Sigmoid colon (tissue), 7 donors: ENCODE data around the gene TNFRSF18. TPM values are rescaled to one million over a fixed set of nuclear protein-coding genes. Genes with fewer than 3 reads are reported as not detected.

Experiments
- DNase-seq: peaks from one replicate; pipeline ENCODE4 v3.0.0-alpha.2; 2019
- H3K27ac ChIP-seq, 4 donors: fragments of 200-600 bp; sonication (generic); one replicate each; pipeline ENCODE4 v1.5.1; 2016 to 2019; ENCODE audit warnings: mild to moderate bottlenecking in 1 of 4
- H3K27me3 ChIP-seq, 3 donors: fragments of 200-600 bp; sonication (generic); one replicate each; pipeline ENCODE4 v1.5.1; 2019; ENCODE audit warnings: mild to moderate bottlenecking in 1 of 3
- H3K36me3 ChIP-seq, 4 donors: fragments of 200-600 bp; sonication (generic); one replicate each; pipeline ENCODE4 v1.5.1; 2016 to 2019
- H3K4me1 ChIP-seq, 4 donors: fragments of 200-600 bp; sonication (generic); one replicate each; pipeline ENCODE4 v1.5.1; 2017 to 2019
- H3K4me3 ChIP-seq, 4 donors: fragments of 200-600 bp; sonication (generic); one replicate each; pipeline ENCODE4 v1.5.1; 2017 to 2019; ENCODE audit warnings: mild to moderate bottlenecking in 2 of 4, moderate library complexity in 1 of 4
- H3K9me3 ChIP-seq, 4 donors: fragments of 200-600 bp in 3 of 4; sonication (generic) in 3 of 4; one replicate each; pipeline versions ENCODE4 v1.5.1 to v1.6.1; 2013 to 2019
- CTCF ChIP-seq, 4 experiments: fragments of 450-650 bp in 3 of 4; fragments of 200-600 bp in 1 of 4; IDR thresholded peaks; one replicate each; pipeline ENCODE4 v1.5.1; 2016 to 2019; ENCODE audit warnings: antibody characterized with exemption in 4 of 4, mild to moderate bottlenecking in 3 of 4, moderate library complexity in 2 of 4
- EP300 ChIP-seq, 4 donors: sonication (generic); formaldehyde crosslinking; IDR thresholded peaks; one replicate each; pipeline ENCODE4 v1.6.1; 2017; ENCODE audit warnings: antibody characterized with exemption in 4 of 4
- POLR2A ChIP-seq, 2 donors: fragments of 450-650 bp; IDR thresholded peaks; one replicate each; pipeline ENCODE4 v1.6.1; 2016; ENCODE audit warnings: antibody characterized with exemption in 2 of 2, mild to moderate bottlenecking in 2 of 2, moderate library complexity in 2 of 2
- POLR2AphosphoS5 ChIP-seq, 4 donors: sonication (generic); formaldehyde crosslinking; IDR thresholded peaks; one replicate each; pipeline ENCODE4 v1.6.1; 2017; ENCODE audit warnings: antibody characterized with exemption in 4 of 4
- WGBS, 2 donors: extraction: QIAGEN DNeasy Blood & Tissue Kit; methylation state at CpG; one replicate each; pipeline ENCODE4 v1.1.7; 2013; 5-methylcytosine and 5-hydroxymethylcytosine counted together
- intact Hi-C: fragments of 100-400 bp; cut with DNase I; formaldehyde crosslinking; loops from one replicate; pipeline ENCODE4 v1.15.1; 2023
- polyA plus RNA-seq, 3 donors: library from polyadenylated mRNA; stranded (reverse); fragments of 200-250 nt; gene quantifications; one replicate each; pipeline ENCODE4 v1.2.3, GENCODE V29; 2013
- total RNA-seq, 4 donors: library from RNA; depleted of rRNA; stranded (reverse); fragments of >200 nt; gene quantifications; one replicate each; pipeline ENCODE4 v1.1.0, GENCODE V29; 2016
- donor health status: healthy with polysubstance abuse.
- donor health status: Bipolar disorder and iron deficiency.
- donor health status: healthy.

TNFRSF18 gene
- total and polyA plus RNA-seq, 7 donors, result 0.71 to 3.9 (median 1.2) TPM; not detected in 4

GRCh38 chr1:1238702-1239178 lies 32.3 kb upstream of the TNFRSF18 start:
- no peak for TF ChIP-seq POLR2A (IDR thresholded peaks at IDR 0.05)
- TF ChIP-seq CTCF (IDR thresholded peaks at IDR 0.05), result no peak
- 18 to 67% methylated on average over 19 of the region's 19 CpGs for WGBS, 2 donors

GRCh38 chr1:1237874-1238701 lies 31.7 kb upstream of the TNFRSF18 start:
- no peak for TF ChIP-seq POLR2AphosphoS5 (IDR thresholded peaks at IDR 0.05)
- TF ChIP-seq POLR2A (IDR thresholded peaks at IDR 0.05), result no peak
- no peak for TF ChIP-seq EP300 (IDR thresholded peaks at IDR 0.05)
- no peak for TF ChIP-seq CTCF (IDR thresholded peaks at IDR 0.05)
- Histone ChIP-seq H3K36me3 (no peaks in the 10 kb centered on the region), H3K9me3 (no peaks in the 10 kb centered on the region), H3K4me3 (no peak overlapping the region), H3K27ac (no peak overlapping the region), H3K4me1 (peaks cover 0 to 21% (median 4%) of the 10 kb centered on the region in 4 donors), H3K27me3 (peaks cover 8 to 31% (median 24%) of the 10 kb centered on the region in 3 donors)
- WGBS, 2 donors, result 11 to 44% methylated on average over 48 of the region's 48 CpGs
- intact Hi-C loops, result no loop called here
- DNase-seq, result no peak

More at GRCh38 chr1:1238702-1239178, 32.3 kb upstream of the TNFRSF18 start:
- intact Hi-C loops, result no loop called here
- DNase-seq, result no peak
- H3K4me1 ChIP-seq, result peaks cover 0 to 15% (median 0%) of the 10 kb centered on the region in 4 donors
- H3K9me3 ChIP-seq, result no peaks in the 10 kb centered on the region
- H3K27ac ChIP-seq, result no peak overlapping the region
- no peaks in the 10 kb centered on the region for H3K36me3 ChIP-seq
- peaks cover 8 to 31% (median 24%) of the 10 kb centered on the region in 3 donors for H3K27me3 ChIP-seq
- no peak overlapping the region for H3K4me3 ChIP-seq

GRCh38 chr1:1236945-1237873 lies 30.8 kb upstream of the TNFRSF18 start:
- H3K27ac ChIP-seq, result no peak overlapping the region
- 14 to 37% methylated on average over 34 of the region's 34 CpGs for WGBS, 2 donors
- H3K27me3 ChIP-seq, result peaks cover 8 to 31% (median 24%) of the 10 kb centered on the region in 3 donors
- H3K9me3 ChIP-seq, result no peaks in the 10 kb centered on the region
- intact Hi-C loops, result no loop called here
- no peak for DNase-seq
- TF ChIP-seq POLR2AphosphoS5 (IDR thresholded peaks at IDR 0.05), result no peak
- no peak for TF ChIP-seq EP300 (IDR thresholded peaks at IDR 0.05)
- TF ChIP-seq CTCF (IDR thresholded peaks at IDR 0.05), result no peak
- no peak for TF ChIP-seq POLR2A (IDR thresholded peaks at IDR 0.05)
- H3K36me3 ChIP-seq, result no peaks in the 10 kb centered on the region
- no peak overlapping the region for H3K4me3 ChIP-seq
- peaks cover 0 to 28% (median 11%) of the 10 kb centered on the region in 4 donors for H3K4me1 ChIP-seq

GRCh38 chr1:1236176-1236763 lies 29.9 kb upstream of the TNFRSF18 start:
- Histone ChIP-seq H3K4me3 (no peak overlapping the region), H3K27ac (no peak overlapping the region), H3K36me3 (no peaks in the 10 kb centered on the region), H3K27me3 (peaks cover 8 to 31% (median 24%) of the 10 kb centered on the region in 3 donors), H3K9me3 (no peaks in the 10 kb centered on the region), H3K4me1 (peaks cover 0 to 28% (median 12%) of the 10 kb centered on the region in 4 donors)
- intact Hi-C loops, result no loop called here
- DNase-seq, result no peak
- TF ChIP-seq POLR2AphosphoS5 (IDR thresholded peaks at IDR 0.05) (no peak), POLR2A (IDR thresholded peaks at IDR 0.05) (no peak), CTCF (IDR thresholded peaks at IDR 0.05) (no peak)
- 59 to 76% methylated on average over 22 of the region's 22 CpGs for WGBS, 2 donors
